Endometrial microvascular endothelial cells (primary cell): ENCODE results near the gene DGKG. TPM values are rescaled to one million over a fixed set of nuclear protein-coding genes. Genes with fewer than 3 reads are reported as not detected.

ENCODE experiments used
- in situ Hi-C: cut with HindIII; loops from 2 replicates; pipeline ENCODE4 v1.10.0; 2017; ENCODE audit warnings: low sequenced_read_pairs, low pct_unique_long_range_greater_than_20kb; ENCODE audit errors: inconsistent ontology term
- total RNA-seq: library from RNA; depleted of rRNA; stranded (reverse); fragments of >200 nt; gene quantifications from one replicate; pipeline ENCODE4 v1.2.3, GENCODE V29; 2015; ENCODE audit errors: inconsistent ontology term

The DGKG gene
- total RNA-seq, 1 donor from 2014 or later = 1.7 TPM

GRCh38 chr3:186369217-186369616 lies 7.2 kb upstream of the DGKG start:
- in situ Hi-C loops = no loop called here

DNA sequence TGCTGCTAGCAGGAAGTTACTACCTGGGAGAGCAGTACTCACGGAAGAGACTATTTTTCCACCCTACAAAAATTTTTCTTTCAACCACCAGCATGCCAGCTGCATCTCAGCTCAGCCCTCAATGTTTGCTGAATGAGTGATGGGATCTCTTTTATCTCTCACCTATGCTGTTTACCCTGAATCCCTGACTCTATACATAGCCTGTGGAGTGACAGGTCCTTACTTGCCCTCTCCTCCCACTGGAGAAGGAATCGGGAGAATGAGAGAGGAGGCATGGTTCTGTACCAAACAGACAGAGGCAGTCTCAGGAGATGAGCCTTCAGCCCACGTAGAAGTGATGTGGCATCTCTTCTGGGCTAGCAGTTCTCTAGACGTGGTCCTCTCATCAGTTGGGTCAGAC lies 6.7 kb upstream of the DGKG start:
- in situ Hi-C loops = no loop called here

DNA sequence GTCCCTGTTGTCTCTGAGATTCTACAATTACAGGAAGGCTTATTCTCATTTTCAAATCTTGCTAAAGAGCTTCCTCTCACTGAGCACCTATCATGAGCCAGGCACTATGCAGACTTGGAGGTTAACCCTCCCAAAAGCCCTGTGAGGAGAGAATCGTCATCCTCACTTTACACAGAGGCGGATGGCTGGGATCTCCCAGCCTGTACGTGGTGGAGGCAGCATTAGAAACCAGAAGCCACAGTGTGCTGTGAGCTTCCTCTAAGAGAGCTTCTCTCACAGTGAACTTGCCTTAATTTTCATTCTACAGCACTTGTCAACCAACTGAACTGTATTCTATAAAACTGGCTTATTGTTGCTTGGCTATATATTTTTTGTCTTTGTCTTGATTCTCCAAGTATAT lies 6.1 kb upstream of the DGKG start:
- in situ Hi-C loops = no loop called here

DNA sequence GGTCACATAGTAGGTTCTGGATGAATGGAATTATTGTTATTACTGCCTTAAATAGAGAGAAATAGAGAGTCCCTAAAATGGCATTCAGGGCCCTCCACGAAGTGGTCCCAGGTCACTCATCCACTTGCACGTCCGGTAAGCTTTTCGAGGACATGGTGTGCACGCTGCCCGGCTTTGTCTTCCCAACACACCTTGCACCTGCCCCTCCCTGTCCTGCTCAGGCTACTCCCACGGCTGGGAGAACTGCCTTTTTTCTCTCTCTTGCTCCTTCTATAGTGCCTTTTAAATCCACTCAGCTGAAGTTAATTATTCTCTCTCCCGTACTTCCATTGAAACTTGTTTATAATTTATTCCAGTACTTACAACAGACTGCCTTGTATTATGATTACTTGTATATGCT lies 5.6 kb upstream of the DGKG start:
- in situ Hi-C loops = no loop called here

DNA sequence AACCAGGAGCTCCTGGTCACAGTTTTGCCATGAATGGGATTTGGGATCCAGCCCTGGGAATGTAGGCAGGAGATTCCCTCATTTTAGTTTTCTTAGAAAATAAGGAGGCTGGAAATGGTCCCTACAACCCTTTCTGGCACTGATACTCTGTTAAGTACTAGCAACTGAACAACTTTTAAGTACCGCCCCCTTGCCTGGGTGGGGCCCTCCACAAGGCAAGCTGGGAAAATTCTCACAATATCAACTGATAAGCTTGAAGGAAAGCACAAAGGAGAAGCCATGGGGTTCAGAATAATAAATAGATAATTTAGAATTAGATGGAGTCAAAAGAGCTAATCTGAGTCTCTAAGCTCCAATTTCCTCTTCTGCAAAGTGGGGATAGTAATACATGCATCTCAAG lies 4.2 kb upstream of the DGKG start:
- in situ Hi-C loops = no loop called here

GRCh38 chr3:186365202-186365974 lies 3.4 kb upstream of the DGKG start:
- in situ Hi-C loops = no loop called here

- in situ Hi-C loops = no loop called here
Observed at GRCh38 chr3:186362988-186363387, 954 bp upstream of the DGKG start.

GRCh38 chr3:186362537-186362842 lies 456 bp upstream of the DGKG start:
- in situ Hi-C loops = no loop called here

DNA sequence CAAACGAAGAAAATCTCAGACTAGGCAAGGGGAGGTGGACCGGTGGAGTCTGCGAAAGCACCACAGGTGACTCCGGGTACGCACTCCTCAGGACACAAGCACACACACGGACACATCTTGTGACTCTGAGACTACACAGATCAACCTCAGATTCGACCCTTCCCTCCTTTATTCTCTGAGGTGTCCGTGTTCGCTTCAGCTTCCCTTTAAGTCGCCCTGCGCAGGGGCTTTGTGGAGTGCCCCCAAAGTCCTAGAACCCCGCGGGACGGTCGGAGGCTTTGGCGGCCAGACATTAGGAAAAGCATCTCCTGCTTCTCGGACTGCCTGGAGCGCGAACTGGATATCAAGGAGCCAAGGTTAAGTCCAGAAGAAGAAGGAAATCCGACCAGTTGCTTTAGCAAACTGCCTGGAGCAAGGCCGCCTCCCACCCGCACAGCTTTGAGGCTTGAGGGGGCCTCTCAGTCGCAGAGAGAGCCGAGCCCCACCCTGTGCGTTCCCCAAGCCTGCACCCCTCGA lies 730 bp downstream of the DGKG start:
- in situ Hi-C loops = no loop called here

DNA sequence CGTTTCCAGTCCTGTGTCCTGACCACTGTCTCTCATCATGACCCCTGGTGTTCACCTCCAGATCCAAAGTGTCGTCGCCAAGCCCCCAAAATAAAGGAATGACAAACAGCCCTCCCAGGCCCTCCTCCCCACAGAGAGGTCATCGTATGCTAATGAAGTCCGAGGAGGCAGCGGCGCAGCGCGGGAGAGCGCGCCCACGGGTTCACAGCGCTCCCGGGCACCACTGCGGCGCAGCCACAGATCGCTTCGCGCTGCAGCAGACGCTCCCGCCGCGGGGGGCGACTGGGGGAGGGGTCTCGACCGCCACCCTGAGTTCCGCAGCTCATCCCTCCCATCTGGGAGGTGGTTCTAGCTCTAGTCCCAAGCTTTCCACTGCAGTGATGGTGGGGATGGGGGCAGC lies 1.3 kb downstream of the DGKG start:
- in situ Hi-C loops = no loop called here

GRCh38 chr3:186359078-186359477 lies 3.0 kb downstream of the DGKG start:
- in situ Hi-C loops = no loop called here

GRCh38 chr3:186356152-186356551 lies 5.9 kb downstream of the DGKG start:
- in situ Hi-C loops = no loop called here

DNA sequence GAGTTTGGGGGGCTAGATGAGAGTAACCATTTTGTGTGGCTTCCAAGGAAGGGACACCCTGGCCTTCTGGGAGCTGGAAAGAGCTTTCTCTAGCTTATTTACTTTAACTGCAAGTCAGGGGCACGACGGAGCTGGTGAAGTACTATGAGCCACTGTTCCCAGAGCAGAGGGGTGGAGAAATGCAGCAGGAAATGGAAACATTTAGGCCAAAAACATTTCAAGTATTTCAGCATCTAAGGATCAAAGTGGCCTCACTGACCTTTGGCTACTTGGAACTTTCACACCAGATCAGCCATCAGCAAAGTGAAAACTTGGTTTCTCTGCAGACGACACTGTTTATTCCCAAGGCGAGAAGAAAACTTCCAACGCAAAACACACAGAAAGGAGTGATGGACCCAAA lies 7.9 kb downstream of the DGKG start:
- in situ Hi-C loops = no loop called here

DNA sequence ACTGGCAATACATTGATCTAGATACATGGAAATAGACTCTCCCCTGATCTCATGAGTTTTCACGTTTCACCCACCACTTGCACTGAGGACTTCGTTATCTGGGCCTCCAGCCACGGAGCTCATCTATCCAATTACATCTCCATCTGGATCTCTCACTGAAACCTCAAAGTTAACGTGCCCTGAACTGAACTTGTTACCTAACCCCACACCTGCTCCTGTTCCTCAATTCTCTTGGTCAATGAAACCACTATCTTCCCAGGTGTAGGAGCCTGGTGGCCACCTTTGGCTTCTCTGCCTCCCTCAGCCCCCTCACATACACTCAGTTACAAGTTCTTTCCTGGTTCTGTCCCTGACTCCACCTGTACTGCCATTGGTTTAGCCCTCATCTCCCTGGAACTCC lies 9.7 kb downstream of the DGKG start:
- in situ Hi-C loops = no loop called here

GRCh38 chr3:186342197-186342596 lies 19.8 kb downstream of the DGKG start:
- in situ Hi-C loops = no loop called here

DNA sequence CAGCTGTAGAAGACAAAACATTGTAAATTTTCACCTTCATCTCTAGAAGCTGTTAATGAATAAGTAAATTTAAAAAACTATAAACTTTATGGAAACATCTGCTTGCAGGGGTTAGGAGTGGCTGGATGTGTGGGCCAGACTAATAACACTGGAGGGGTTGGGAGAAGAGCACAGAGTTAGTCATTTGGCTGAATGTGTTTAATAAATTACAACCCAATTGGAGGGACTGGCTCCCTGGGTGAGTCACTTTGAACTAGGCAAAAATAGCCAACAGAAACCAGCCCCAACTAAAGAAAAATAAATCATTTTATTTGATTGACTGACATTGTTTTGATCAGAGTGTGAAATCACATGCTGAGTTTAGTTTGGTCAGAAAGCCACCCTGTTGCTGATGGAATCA lies 21.8 kb downstream of the DGKG start:
- in situ Hi-C loops = no loop called here

DNA sequence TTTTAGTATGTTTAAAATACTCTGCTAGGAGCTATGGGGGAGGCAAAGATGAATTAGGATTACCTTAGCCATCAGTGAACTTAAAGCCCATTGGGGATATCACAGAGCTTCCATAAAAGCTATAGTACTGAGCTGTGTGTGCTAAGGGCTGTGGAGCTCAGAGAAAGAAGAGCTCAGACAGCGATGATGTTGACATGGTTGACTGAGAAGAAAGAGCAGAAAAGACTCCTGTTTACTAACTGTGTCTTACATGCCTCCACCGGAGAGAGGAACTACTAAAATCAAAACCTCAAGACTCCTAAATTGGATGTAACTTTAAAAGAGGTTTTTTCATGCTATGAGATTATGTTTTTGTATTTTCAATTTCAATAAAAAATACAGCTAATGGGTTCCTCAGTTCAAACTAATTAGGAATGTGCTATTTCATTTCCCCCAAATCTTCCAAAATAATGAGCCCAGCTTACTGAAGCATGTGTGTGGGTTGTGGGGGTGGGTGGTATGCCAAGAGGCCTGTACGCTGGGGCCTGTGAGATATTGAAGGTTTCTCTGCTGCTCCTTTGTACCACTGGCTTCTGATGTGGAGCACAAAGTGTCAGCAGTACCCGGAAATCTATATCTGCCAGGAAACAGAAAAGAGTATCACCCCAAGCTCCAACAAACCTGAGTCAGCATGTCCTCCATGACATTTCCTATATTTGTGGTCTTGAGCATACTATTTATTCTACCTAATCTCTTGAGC lies 22.7 kb downstream of the DGKG start:
- in situ Hi-C loops = no loop called here

DNA sequence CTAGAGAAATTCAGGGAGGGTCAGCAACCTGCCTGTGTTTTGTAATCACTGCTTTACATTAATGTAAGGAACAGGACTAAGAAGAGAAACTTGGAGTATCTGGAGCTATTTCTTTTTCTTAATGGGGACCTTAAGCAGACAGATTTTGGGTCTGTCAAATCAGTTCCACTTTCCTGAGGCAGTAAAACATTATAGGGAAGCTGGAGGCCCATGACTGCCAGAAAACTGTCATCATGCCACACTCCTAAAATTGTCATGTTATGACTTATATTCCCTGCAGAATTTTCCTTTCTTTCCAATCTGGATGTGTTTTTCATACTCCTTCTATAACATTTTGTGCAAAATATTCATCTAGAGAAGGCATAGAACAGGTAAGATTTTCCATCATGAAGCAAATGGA lies 28.8 kb downstream of the DGKG start:
- in situ Hi-C loops = no loop called here

DNA sequence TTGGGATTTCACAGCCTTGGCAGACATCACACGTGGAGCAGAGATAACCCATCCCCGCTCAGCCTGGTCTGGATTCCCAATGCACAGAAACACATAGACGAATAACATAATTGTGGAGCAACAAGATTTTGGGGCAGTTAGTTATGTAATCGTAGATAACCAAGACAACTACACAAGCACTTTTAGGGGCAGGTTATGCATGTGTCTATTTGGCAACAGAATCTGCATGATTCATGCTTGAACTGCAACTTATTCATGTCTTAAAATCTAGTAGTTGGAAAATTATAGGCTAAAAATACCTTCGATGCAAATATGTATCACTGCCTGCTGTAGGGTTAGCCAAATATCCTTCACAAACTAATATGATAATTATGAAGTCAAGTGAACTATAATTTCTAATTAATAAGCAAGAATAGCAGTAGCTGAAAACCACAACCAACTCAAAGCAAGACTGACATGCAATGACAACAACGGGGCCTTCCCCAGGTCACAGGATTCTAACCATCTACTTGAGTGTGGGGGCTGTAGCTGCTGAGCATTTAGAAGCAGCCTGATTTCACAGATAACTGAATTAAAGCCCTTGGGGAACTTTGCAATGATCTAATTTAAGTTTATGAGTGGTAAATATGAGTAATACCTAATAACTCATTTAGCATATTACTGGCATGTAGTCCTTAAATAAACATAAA lies 31.1 kb downstream of the DGKG start:
- in situ Hi-C loops = no loop called here

DNA sequence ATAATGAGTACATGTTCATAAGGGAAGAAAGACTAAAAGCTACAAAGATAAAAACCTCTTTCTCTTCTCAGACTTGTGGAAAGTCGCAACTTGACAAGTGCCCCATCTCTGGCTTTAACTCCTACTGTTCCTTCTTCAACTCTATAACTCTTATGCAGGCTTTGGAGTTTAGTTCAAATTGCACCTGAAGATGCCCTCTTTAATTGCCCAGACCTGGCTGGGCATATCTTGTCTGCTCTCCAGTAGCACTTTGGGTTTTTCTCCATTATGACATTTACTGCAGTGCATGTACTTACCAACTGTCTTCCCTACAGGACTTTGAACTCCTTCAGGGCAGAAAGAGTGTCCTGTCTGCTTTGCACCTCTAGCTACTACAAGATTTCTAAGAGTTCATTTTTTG lies 32.4 kb downstream of the DGKG start:
- in situ Hi-C loops = no loop called here
